Fibroblast of lung (primary cell): Measurements from ENCODE around the gene MTOR.

Experiments used
- CTCF ChIP-seq, 2 donors: IDR thresholded peaks in 1 of 2; conservative IDR thresholded peaks in 1 of 2; 1 replicate in 1 of 2; 2 replicates in 1 of 2; pipeline ENCODE4 v1.5.1; 2011 to 2012; ENCODE audit warnings: low read length in 2 of 2, control low read depth in 1 of 2, inconsistent platforms in 1 of 2, low read depth in 1 of 2, mild to moderate bottlenecking in 1 of 2
- EZH2 ChIP-seq: IDR thresholded peaks from 2 replicates; pipeline ENCODE4 v1.5.1; 2012; ENCODE audit warnings: low read length, control low read depth, mild to moderate bottlenecking; ENCODE audit errors: missing control alignments

- TF ChIP-seq CTCF (conservative IDR thresholded peaks at IDR 0.05 in 1 of 2, IDR thresholded peaks at IDR 0.05 in 1 of 2; ENCODE audit: low read depth in 1 of 2, low read length in 2 of 2) (no peak), EZH2 (no peak)
Measured at GRCh38 chr1:11150326-11150725, 112.0 kb downstream of the MTOR start.
